ENCODE results near the gene FBXL7.

DNA sequence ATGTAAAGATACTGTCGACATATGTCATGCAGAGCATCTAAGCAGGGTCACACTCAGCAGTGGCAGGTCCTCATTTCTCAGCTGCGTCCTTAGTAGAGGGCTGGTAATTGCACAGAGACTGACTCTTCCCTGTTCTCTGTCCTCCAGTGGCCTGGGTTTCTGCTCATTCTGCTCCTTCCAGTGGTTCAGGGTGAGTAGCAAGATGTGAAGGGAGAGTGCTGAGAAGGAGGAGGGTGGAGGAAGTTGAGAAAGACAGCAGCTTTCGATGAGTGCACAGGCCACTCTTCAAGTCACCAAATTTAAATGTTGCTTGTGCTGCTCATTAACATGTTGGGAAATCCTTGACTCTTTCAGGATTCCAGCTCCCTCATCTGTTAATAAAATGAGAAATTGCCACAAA lies 203.9 kb downstream of the FBXL7 start:
- TF ChIP-seq POLR2A (IDR thresholded peaks at IDR 0.05) (no peak), POLR2AphosphoS5 (IDR thresholded peaks at IDR 0.05) (no peak), EP300 (IDR thresholded peaks at IDR 0.05) (no peak)
- TF ChIP-seq, protein P1, sequence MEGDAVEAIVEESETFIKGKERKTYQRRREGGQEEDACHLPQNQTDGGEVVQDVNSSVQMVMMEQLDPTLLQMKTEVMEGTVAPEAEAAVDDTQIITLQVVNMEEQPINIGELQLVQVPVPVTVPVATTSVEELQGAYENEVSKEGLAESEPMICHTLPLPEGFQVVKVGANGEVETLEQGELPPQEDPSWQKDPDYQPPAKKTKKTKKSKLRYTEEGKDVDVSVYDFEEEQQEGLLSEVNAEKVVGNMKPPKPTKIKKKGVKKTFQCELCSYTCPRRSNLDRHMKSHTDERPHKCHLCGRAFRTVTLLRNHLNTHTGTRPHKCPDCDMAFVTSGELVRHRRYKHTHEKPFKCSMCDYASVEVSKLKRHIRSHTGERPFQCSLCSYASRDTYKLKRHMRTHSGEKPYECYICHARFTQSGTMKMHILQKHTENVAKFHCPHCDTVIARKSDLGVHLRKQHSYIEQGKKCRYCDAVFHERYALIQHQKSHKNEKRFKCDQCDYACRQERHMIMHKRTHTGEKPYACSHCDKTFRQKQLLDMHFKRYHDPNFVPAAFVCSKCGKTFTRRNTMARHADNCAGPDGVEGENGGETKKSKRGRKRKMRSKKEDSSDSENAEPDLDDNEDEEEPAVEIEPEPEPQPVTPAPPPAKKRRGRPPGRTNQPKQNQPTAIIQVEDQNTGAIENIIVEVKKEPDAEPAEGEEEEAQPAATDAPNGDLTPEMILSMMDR (IDR thresholded peaks at IDR 0.05), result no peak

All from suprapubic skin (tissue), 4 donors.